ENCODE results near the gene MGRN1. TPM values are rescaled to one million over a fixed set of nuclear protein-coding genes. Genes with fewer than 3 reads are reported as not detected.

MGRN1 gene
- total RNA-seq, 1 donor from 2014 or later = 201 TPM

- intact Hi-C loops (cut with DNase I) = no loop called here
- H3K36me3 ChIP-seq = peaks cover 13 to 52% of the 10 kb centered on the region in 2 donors
- no peak for TF ChIP-seq CTCF (IDR thresholded peaks at IDR 0.05)
Measured at GRCh38 chr16:4714996-4715395, 90.4 kb downstream of the MGRN1 start.

GRCh38 chr16:4718466-4718865 is 93.8 kb downstream of the MGRN1 start:
- Histone ChIP-seq H3K4me3 (no peak overlapping the region), H3K27me3 (no peaks in the 10 kb centered on the region), H3K27ac (no peak overlapping the region), H3K4me1 (no peaks in the 10 kb centered on the region), H3K36me3 (peaks cover 14 to 34% of the 10 kb centered on the region in 2 donors), H3K9me3 (no peaks in the 10 kb centered on the region)
- DNase-seq (ENCODE audit: low spot score in 2 of 2) = no peak
- TF ChIP-seq CTCF (IDR thresholded peaks at IDR 0.05) = no peak
- intact Hi-C loops (cut with DNase I) = no loop called here

More at GRCh38 chr16:4714996-4715395, 90.4 kb downstream of the MGRN1 start:
- Histone ChIP-seq H3K4me1 (no peaks in the 10 kb centered on the region), H3K27me3 (no peaks in the 10 kb centered on the region), H3K9me3 (no peaks in the 10 kb centered on the region), H3K4me3 (no peak overlapping the region), H3K27ac (no peak overlapping the region)
- no peak for DNase-seq (ENCODE audit: low spot score in 2 of 2)

DNA sequence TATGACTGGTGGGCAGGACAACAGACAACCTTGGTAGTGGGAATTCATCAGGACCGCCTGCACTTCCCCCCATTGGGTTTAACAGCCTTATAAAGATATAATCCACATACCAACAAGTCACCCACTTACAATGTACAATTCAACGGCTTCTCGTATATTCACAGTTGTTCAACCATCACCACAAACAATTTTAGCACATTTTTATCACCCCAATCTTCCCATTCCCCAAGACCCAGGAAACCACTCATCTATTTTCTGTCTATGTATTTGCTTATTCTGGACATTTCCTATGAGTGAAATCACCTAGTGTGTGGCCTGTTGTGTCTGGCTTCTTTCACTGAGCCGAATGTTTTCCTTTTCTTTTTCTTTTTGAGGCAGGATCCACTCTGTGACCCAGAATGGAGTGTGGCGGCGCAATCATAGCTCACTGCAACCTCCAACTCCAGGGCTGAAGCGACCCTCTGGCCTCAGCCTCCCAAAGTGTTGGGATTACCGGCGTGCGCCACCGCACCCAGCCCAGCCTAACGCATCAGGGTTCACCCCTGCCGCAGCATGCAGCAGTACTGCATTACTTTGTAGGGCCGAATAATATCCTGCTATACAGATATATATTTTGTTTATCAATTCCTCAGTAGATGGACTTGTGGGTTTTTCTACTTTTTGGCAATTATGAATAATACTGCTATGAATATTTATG is 98.6 kb downstream of the MGRN1 start:
- Histone ChIP-seq H3K4me3 (no peak overlapping the region), H3K36me3 (peaks cover 21 to 54% of the 10 kb centered on the region in 2 donors), H3K27ac (peak overlapping the region; percentile 50 to 58), H3K27me3 (no peaks in the 10 kb centered on the region), H3K4me1 (no peaks in the 10 kb centered on the region), H3K9me3 (no peaks in the 10 kb centered on the region)
- TF ChIP-seq CTCF (IDR thresholded peaks at IDR 0.05) = no peak
- intact Hi-C loops (cut with DNase I) = no loop called here
- no peak for DNase-seq (ENCODE audit: low spot score in 2 of 2)

- Histone ChIP-seq H3K36me3 (peaks cover 37 to 60% of the 10 kb centered on the region in 2 donors), H3K27me3 (no peaks in the 10 kb centered on the region), H3K9me3 (no peaks in the 10 kb centered on the region), H3K4me3 (no peak overlapping the region), H3K4me1 (no peaks in the 10 kb centered on the region), H3K27ac (no peak overlapping the region)
- no peak for TF ChIP-seq CTCF (IDR thresholded peaks at IDR 0.05)
- intact Hi-C loops (cut with DNase I) = no loop called here
- DNase-seq (ENCODE audit: low spot score in 2 of 2) = no peak
Measured at GRCh38 chr16:4724661-4725270, 100.1 kb downstream of the MGRN1 start.

DNA sequence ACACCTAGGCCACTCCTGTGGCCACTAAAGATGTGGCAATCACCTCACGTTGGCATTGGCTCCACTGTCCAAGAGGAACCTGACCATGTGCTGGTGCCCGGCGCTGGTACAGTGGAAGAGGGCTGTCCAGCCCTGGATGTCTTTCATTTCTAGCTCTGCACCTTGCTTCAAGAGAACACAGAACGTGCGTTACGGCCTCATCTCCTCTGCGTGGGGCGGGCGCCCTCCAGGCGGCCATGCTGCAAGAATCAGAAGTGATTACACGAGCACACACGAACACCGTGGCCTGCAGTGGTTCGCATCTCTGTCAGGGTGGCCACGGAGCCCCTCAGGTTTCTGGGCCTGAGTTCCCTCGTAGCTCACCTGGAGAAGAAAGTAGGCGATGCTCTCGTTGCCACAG is 102.0 kb downstream of the MGRN1 start:
- no peak for DNase-seq (ENCODE audit: low spot score in 2 of 2)
- Histone ChIP-seq H3K36me3 (peaks cover 39 to 69% of the 10 kb centered on the region in 2 donors), H3K27me3 (no peaks in the 10 kb centered on the region), H3K4me1 (no peaks in the 10 kb centered on the region), H3K9me3 (no peaks in the 10 kb centered on the region), H3K27ac (no peak overlapping the region), H3K4me3 (no peak overlapping the region)
- intact Hi-C loops (cut with DNase I) = no loop called here
- TF ChIP-seq CTCF (IDR thresholded peaks at IDR 0.05) = no peak

Measured in ascending aorta (tissue), 2 donors.